Stimulated activated CD4-positive, alpha-beta T cell treated with anti-CD3 and anti-CD28 coated beads, Interleukin-15, amount 100 ng/mL, for 24 hours (primary cell): ENCODE data around the gene CDCA4.
"Not testable (repeated sequence)": the region's sequence is repeated elsewhere in the genome, so short reads cannot be mapped to it uniquely, and the experiment has no call there.

ENCODE experiments used
- DNase-seq: peaks from one replicate; pipeline ENCODE4 v3.0.0-alpha.2; 2020

CDCA4 gene

DNA sequence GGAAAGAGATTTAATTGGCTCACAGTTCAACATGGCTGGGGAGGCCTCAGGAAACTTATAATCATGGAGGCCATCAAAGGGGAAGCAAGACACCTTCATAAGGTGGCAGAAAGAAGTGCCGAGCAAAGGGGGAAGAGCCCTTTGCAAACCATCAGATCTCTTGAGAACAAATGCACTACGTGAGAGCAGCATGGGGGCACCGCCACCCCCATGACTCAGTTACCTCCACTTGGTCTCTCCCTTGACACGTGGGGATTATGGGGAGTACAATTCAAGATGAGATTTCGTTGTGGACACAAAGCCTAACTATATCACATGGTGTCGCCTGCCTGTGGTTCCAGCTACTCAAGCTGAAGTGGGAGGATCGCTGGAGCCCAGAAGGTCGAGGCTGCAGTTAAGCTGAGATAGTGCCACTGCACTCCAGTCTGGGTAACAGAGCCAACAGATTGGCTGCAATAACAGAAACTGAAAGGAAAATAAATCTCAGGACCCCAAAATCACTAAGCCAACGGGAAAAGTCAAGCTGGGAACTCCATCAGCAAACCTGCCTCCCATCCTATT is 10.0 kb upstream of the CDCA4 start:
- no peak for DNase-seq

DNA sequence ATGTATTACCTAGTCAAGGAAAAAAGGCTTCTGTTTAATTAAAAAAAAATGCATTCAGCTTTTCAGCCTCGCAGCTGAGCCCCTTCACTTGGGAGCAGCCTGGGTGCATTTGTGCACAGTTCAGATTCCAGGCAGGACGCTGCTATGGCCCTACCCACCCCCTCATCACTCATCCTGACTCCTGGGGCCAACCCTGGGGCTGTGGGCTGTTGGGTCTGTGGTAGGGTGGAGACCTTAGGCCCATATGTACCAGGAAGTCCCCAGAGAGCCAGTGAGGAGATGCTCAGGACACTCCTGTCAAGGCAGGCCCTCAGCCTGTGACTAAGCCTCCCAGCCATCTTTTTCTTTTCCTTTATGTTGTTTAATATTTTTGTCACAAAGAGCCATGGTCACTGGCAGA is 9.3 kb upstream of the CDCA4 start:
- no peak for DNase-seq

DNA sequence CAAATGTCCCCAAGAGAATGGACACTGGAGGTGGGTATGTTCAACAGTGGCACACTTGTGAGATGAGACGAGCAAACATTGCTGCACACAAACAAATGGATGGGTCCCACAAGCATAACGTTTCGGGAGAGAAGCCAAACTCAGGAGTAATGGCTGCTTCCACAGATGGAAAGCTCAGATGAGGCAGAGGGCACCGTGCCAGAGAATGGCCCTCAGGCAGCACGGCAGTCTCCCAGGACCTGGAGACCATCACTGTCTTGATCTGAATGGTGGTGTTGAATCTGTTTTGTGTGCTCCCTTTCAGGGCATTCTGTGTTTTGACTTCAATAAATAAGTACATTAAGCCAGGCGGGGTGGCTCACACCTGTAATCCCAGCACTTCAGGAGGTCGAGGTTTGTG is 8.5 kb upstream of the CDCA4 start:
- no peak for DNase-seq

DNA sequence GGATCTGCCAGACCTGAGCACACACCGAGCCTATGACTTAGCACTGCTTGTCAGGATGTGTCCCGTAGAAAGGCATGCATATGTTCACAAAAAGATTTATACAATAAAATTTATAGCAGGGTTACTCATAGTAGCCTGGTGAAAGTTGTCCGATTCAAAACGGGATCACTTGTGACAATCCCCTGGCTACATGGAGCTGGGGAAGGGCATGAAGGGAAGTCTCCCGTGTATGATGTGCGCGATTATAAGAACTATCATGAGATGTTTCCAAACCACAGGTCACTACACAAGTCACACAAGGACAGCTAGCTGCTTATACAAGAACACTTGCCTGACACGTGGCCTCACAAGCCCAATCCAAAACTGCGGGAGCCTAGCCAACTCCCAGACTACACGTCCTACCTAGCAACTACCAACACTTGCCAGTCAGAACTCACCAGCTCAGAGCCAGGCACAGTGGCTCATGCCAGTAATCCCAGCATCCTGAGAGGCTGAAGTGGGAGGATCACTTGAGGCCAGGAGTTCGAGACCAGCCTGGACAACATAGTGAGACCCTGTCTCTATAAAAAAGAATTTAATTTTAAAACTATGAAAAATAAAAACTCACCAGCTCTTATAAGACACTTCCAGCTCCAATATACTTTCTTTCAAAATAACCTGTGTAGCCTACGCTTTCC is 7.5 kb upstream of the CDCA4 start:
- DNase-seq: no peak

DNA sequence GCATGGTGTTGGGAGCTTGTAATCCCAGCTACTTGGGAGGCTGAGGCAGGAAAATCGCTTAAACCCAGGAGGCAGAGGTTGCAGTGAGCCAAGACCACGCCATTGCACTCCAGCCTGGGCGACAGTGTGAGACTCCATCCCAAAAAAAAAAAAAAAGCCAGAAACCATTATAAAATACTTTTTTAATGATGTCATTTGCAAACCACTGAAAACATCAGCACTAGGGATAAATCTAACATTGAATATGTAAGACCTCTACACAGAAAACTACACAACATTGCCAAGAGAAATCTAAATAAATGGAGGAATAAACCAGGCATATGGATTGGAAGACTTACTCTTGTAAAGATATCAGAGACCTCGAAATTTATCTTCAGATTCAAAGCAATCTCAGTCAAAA is 6.8 kb upstream of the CDCA4 start:
- not testable (repeated sequence) for DNase-seq

DNA sequence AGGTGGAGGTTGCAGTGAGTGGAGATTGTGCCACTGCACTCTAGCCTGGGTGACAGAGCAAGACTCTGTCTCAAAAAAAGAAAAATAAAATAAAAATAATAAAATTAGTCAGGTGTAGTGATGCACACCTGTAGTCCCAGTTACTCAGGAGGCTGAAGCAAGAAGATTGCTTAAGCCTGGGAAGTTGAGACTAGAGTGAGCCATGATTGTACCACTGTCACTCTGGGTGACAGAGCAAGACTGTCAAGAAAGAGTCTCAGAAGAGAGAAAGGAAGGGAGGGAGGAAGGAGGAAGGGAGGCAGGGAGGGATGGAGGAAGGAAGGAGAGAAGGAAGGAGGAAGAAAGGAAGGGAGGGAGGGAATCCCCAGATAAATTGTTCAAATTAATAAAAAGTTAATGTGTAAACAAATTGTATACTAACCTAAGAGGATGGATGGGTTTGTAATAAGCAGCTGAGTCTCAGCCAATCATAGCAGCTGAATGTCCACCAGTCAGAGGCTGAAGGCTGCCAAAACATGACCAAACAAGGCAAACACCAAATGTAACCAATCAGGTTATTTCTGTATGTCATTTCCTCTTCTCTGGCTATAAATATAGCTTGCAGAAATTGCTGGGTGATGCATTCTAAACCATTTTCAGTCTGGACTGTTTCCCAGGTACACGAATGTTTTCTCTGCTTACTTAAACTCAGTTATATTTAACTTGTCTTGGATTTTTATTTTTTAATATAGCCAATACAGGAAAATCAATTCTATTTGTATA is 6.1 kb upstream of the CDCA4 start:
- DNase-seq: no peak

DNA sequence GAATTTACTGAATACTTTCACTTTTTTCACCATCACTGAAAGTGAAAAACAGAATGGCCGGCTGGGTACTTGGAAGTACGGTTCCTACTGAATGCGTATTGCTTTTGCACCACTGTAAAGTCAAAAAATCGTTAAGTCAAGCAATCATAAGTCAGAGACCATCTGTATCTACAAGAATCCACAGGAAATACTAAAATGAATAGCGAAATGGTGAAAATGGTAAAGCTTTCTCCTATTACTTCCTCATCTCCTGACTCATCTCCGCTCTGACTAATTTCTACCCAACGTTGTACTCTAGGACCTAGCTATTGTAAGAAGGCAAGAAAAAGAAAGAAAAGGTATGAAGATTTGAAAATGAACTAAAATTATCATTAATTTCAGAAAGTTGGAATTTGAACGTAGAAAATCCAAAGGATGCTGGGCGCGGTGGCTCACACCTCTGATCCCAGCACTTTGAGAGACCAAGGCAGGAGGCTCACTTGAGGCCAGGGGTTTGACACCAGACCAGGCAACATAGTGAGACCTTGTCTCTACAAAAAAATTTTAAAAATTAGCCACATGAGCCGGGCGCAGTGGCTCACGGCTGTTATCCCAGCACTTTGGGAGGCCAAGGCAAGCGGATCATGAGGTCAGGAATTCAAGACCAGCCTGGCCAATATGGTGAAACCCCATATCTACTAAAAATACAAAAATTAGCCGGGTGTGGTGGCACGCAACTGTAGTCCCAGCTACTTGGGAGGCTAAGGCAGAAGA is 5.3 kb upstream of the CDCA4 start:
- no peak for DNase-seq

DNA sequence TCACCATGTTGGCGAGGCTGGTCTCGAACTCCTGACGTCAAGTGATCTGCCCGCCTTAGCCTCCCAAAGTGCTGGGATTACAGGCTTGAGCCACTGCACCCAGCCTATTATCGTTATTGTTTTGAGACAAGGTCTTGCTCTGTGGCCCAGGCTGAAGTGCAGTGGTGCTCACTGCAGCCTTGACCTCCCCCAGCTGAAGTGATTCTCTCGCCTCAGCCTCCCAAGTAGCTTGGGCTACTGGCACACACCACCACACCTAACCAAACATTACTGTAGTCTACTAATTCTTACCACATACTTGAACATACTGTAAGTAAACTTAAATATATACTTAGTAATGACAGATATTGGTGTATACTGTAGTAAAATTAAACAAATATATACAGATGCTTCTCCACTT is 4.5 kb upstream of the CDCA4 start:
- no peak for DNase-seq

DNA sequence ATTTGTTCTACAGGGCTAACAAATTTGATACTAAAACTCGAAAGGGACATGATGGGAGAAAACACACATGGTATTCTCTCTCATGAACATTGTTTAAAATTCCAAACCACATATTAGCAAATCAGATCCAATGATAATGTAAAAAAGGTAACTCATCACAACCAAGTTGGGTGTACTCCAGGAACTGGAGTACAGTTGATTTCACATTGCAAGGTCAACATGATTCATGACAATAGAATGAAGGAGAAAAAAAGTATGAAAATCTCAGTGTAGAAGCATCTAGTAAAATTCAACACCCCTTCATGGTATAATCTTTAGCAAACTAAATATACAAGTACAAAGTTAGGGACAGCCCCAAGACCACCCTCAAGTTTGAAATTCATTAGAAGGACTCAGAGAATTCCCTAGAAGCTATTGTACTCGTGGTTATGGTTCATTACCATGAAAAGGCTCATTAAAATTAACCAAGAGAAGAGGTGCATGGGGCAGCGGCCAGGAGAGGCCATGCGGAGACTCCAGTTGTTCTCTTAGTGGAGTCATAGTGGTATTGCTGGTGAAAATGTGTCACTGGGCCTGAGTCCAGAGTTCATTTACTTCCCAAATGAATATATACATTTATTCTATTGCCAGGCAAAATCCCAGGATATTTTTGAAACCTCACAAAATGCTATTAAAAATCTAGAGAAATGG is 3.1 kb upstream of the CDCA4 start:
- DNase-seq: no peak

DNA sequence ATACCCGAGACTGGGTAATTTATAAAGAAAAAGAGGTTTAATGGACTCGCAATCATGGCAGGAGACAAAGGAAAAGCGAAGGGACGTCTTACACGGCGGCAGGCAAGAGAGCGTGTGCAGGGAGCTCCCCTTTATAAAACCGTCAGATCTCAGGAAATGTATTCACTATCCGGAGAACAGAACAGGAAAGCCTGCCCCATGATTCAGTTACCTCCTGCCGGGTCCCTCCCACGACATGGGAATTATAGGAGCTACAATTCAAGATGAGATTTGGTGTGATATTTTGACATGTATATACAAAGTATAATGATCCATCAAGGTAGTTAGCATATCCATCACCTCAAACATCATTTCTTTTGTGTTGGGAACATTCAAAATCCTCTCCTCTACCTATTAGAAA is 2.3 kb upstream of the CDCA4 start:
- no peak for DNase-seq

DNA sequence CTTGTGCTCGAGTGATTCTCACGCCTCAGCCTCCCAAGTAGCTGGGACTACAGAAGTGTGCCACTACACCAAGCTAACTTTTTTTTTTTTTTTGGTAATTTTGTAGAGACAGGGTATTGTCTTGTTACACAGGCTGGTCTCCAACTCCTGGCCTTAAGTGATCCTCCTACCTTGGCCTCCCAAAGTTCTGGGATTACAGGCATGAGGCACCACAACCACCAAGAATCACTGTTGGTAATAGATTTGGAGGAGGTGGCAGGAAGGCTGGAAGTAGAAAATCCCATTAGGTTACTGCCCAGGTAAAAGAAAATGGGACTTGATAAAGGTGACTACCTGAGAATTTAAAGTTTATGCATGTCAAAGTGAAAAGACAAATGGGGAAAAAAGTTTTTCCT is 1.4 kb upstream of the CDCA4 start:
- no peak for DNase-seq

DNA sequence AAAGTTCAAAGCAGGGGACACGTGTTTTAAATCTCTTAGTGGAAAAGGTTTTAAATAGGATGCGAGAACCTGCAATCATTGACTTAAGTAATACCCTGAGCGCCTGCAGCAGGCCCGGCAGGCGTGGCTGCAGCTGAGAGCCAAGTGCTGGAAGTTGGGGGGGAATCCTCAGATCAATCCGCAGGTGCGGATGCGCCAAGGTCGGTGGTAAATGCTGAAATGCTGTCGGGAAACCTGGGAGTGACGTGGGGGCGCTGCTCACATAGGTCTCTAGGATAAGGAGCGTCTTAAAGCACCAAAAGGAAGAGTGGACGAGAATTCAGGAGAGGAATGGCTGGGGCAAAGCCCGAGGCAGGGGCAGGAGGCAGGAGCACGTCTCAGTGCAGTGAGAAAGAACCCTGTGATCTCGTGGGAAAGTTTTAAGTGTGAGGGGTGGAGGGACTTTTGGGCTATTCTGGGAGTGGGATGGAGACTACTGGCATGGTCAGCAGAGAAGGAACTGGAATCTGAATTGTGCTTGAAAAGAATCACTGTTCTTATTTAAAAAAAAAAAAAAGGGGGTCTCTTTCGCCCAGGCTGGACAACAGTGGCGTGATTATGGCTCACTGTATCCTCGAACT is 883 bp upstream of the CDCA4 start:
- peak; percentile 66 for DNase-seq

DNA sequence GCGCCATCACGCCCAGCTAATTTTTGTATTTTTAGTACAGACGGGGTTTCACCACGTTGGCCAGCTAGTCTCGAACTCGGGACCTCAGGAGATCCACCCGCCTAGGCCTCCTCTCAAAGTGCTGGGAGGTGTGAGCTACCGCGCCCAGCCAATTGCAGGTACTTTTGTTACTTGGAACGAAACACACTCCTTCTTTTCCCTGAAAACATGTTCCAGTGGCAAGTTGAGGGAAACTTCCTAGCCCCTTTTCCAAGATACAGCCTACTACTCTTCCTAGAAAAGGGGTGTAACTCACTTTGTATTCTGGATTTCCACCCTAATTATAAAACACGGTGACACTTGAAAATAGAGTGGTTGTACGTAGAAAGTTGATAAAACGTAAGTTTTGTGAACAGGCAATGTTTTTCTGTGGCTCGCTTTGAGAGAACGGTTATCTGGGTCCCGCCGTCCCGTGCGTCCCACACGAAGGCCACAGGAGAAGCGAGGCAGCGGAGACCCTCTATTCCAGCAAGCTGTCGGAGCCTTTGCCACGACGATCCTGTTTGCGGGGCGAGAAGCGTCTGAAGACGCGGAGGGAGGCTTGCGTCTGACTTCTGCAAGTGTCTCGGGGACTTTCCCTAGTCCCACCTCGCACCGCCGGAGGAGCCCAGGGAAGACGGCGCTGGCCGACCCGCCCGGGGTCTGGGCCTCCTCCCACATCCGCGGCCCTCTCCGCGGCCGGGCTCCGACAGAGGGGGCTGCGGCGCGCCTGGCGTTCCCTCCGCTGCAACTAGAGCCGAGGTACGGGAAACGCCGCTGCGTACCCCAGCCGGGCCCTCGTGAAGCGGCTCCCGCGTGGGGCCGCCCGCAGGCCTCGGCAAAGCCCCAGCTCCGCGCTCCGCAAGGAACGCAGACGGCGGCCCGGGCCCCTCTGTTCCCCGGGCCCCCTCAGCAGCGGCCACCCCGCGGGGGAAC is 745 bp downstream of the CDCA4 start:
- DNase-seq: peak; percentile 68

DNA sequence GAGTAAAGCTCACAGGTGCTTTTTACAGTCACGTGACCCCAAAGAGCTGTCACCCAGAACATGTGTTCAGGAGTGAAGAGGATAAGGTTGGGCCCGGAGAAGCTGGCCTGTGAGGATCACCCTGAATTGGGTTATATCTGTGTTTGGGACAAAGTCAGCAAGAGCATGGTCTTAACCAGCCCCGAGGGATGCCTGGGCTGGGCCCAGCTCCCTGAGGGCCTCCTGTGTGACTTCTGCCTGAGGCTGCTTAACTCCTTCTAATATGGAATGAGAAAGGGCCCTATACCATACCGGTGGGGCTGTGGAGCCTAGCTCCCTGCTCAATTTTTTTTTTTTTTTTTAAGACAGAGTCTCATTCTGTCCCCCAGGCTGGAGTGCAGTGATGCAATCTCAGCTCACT is 2.5 kb downstream of the CDCA4 start:
- no peak for DNase-seq

DNA sequence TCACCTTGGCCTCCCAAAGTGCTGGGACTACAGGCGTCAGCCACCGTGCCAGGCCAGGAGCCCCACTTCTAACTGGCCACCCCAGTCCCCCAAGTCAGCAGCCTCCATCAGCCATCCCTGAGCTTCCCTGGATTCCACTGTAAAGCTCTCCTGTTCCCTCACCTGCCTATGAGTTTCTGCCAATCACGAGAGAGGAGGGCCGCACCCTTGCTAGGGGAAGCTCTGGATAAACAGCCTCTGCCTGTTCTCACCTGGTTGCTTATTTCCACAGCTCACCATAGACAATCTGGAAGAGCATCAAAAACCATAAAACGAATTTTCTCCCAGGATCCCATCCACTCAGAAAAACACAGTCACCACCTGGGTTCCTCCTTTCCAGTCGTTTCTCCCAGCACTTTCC is 5.0 kb downstream of the CDCA4 start:
- no peak for DNase-seq

DNA sequence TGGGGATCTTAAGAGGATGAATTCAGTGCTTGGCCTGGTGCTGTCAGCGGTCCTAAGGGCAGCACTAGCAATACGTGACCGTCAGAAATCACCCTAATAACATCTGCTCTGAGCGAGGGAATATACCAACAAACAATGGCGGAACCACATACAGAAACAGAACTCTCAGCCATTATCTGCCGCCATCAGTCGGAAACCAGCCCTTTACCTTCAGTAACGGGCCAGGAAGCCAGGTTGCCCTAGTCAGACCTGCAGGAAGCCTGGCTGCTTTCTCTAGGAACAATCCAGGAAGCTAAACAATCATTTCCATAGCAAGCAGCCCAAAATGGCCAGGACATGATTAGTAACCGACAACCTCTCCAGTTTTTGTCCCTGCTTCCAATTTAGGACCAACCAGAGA is 5.6 kb downstream of the CDCA4 start:
- DNase-seq: no peak

DNA sequence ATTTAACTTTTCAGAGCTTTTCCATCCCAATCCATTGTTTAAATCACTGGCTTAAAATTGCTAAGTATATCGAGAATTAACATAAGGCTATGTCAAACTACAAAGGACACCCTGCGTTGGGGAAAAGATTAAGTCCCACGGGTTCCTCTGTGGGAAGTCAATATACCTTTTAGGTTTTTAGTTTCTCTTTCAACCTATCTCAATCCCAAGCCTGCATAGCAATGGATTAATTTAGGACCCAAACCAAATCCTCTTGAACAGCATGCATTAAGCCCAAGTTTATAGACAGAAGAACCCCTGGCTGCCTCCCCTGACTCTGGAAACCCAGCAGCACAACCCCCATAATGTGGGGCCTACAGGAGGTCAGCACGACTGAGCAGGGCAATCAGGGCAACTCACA is 6.3 kb downstream of the CDCA4 start:
- DNase-seq: no peak

DNA sequence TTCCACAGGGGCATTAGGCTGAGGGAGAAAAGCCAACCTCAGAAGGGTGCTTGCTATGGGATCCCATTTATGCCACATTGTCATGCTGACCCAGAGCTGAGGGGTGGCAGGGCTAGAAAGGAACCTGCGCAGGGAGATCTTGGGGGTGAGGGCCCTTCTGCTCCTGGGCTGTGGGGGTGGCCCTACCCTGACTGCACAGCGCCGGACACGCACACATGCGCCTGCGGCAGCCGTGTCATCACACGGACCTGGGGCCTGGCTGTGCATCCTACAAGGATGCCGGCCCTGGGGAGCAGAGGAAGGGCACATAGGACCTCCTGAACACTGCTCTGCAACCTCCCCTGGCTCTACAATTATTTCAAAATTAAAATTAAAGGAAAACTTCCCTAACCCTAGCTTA is 6.9 kb downstream of the CDCA4 start:
- DNase-seq: no peak

DNA sequence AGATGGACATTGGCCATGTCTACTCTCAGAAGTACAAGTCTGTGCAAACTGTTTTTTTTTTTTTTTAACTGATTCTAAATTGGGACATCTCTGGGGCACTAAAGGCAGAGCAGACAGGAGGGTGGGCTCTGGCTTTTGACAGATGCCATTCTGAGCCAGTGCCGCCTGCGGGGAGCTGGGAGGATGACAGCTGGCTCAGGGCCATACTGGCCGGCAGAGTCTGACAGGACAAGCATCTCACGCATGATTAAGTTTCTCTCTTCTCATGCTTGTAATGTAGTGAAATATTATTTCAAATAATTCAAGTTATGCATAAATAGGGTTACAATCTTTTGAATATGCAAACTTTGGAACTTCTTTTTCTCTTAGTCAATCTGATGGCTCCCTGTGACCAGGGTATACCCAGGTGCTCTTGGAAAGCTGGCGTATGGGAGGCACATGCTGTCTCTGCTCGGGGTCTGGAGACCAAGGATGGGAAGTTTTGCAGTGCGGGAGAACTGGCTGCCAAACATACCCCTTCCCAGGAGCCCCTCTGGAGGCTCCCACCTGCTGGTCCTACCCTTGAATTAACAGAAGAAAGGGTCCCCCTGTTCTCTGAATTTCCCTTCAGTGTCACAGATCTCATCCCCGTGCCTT is 7.6 kb downstream of the CDCA4 start:
- no peak for DNase-seq

DNA sequence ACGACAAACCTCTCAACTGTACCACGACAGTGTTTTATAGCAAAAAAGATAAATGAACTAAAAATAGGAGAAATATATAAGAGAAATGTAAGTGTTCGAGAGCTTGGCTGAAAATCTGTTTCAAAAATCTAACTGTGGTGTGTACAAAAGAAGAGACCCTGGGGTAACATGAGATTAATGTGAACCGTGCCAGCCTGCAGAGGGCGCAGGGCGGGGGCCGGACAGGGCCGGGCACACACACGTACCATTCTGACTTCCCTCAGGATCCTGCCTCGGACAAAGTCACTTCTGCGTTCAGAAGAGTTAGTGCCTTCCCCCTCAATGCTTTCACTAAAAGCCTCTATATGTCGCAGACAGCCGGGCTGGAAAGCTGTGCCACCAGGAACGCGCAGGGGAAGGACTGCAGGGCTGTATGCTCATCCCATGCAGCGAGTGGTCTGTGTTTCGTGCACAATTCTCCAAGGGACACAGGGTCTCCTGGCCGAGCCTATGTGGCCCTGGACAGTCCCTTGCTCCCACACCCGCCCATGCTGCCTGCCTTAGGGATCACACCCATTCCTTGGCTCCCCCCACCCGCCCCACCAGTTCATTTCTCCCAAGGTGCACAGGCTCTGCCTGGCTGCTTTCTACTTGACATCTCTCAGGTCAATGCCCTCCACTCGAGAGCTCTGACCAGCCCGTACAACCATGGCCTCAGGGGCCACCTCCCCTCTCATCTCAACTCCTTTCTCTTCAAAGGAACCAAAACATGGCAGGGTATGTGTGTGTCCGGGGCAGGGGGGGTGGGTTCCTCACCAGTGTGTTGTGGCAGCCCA is 8.5 kb downstream of the CDCA4 start:
- DNase-seq: no peak
